HEK293 (cell line): Measurements from ENCODE around the gene ERCC2.

Experiments
- AEBP2 ChIP-seq: fragments of 450-650 bp; formaldehyde crosslinking; IDR thresholded peaks from 2 replicates; pipeline ENCODE4 v1.5.1; 2016; ENCODE audit warnings: missing biosample characterization, missing genetic modification characterization, borderline replicate concordance
- ELK4 ChIP-seq: IDR thresholded peaks from 2 replicates; pipeline ENCODE4 v1.6.1; 2011; ENCODE audit warnings: mild to moderate bottlenecking, low read depth, low read length, borderline replicate concordance
- GLI4 ChIP-seq: fragments of 450-650 bp; formaldehyde crosslinking; IDR thresholded peaks from 2 replicates; pipeline ENCODE4 v1.5.1; 2016; ENCODE audit warnings: missing biosample characterization, missing genetic modification characterization
- INSM2 ChIP-seq: fragments of 450-650 bp; formaldehyde crosslinking; IDR thresholded peaks from 2 replicates; pipeline ENCODE4 v1.5.1; 2016; ENCODE audit warnings: missing biosample characterization, missing genetic modification characterization
- KLF16 ChIP-seq: fragments of 450-650 bp; formaldehyde crosslinking; IDR thresholded peaks from 2 replicates; pipeline ENCODE4 v1.5.1; 2017; ENCODE audit warnings: missing biosample characterization, missing genetic modification characterization
- SP7 ChIP-seq: fragments of 450-650 bp; formaldehyde crosslinking; IDR thresholded peaks from 2 replicates; pipeline ENCODE4 v1.5.1; 2016; ENCODE audit warnings: missing biosample characterization, missing genetic modification characterization
- WT1 ChIP-seq: fragments of 450-650 bp; formaldehyde crosslinking; IDR thresholded peaks from 2 replicates; pipeline ENCODE4 v1.5.1; 2016; ENCODE audit warnings: missing biosample characterization, missing genetic modification characterization
- ZBTB10 ChIP-seq: fragments of 450-650 bp; formaldehyde crosslinking; IDR thresholded peaks from 2 replicates; pipeline ENCODE4 v1.5.1; 2016; ENCODE audit warnings: missing biosample characterization, missing genetic modification characterization
- ZEB2 ChIP-seq: fragments of 450-650 bp; formaldehyde crosslinking; IDR thresholded peaks from 2 replicates; pipeline ENCODE4 v1.5.1; 2016; ENCODE audit warnings: missing biosample characterization, missing genetic modification characterization
- ZNF112 ChIP-seq: fragments of 450-650 bp; formaldehyde crosslinking; IDR thresholded peaks from 2 replicates; pipeline ENCODE4 v1.5.0; 2017; ENCODE audit warnings: missing biosample characterization, missing genetic modification characterization
- ZNF2 ChIP-seq: fragments of 450-650 bp; formaldehyde crosslinking; IDR thresholded peaks from 2 replicates; pipeline ENCODE4 v1.5.1; 2016; ENCODE audit warnings: missing biosample characterization, missing genetic modification characterization
- ZNF248 ChIP-seq: fragments of 450-650 bp; formaldehyde crosslinking; IDR thresholded peaks from 2 replicates; pipeline ENCODE4 v1.5.1; 2017; ENCODE audit warnings: missing biosample characterization, missing genetic modification characterization
- ZNF280C ChIP-seq: fragments of 450-650 bp; formaldehyde crosslinking; IDR thresholded peaks from 2 replicates; pipeline ENCODE4 v1.5.1; 2016; ENCODE audit warnings: missing biosample characterization, missing genetic modification characterization
- ZNF311 ChIP-seq: fragments of 450-650 bp; formaldehyde crosslinking; IDR thresholded peaks from 2 replicates; pipeline ENCODE4 v1.5.1; 2017; ENCODE audit warnings: missing biosample characterization, missing genetic modification characterization, borderline replicate concordance
- ZNF544 ChIP-seq: fragments of 450-650 bp; formaldehyde crosslinking; IDR thresholded peaks from 2 replicates; pipeline ENCODE4 v1.5.0; 2017; ENCODE audit warnings: missing biosample characterization, missing genetic modification characterization
- ZNF555 ChIP-seq: fragments of 450-650 bp; formaldehyde crosslinking; conservative IDR thresholded peaks from 2 replicates; pipeline ENCODE4 v1.5.1; 2017; ENCODE audit warnings: missing biosample characterization, mild to moderate bottlenecking, missing genetic modification characterization, inconsistent platforms
- ZNF561 ChIP-seq: fragments of 450-650 bp; IDR thresholded peaks from 2 replicates; pipeline ENCODE4 v1.5.1; 2018; ENCODE audit warnings: missing biosample characterization, missing genetic modification characterization, borderline replicate concordance
- ZNF596 ChIP-seq: fragments of 450-650 bp; IDR thresholded peaks from 2 replicates; pipeline ENCODE4 v1.5.0; 2018; ENCODE audit warnings: missing biosample characterization, mild to moderate bottlenecking, missing genetic modification characterization, moderate library complexity
- ZNF707 ChIP-seq: fragments of 450-650 bp; formaldehyde crosslinking; IDR thresholded peaks from 2 replicates; pipeline ENCODE4 v1.5.1; 2016; ENCODE audit warnings: missing biosample characterization, missing genetic modification characterization
- ZNF837 ChIP-seq: fragments of 450-650 bp; formaldehyde crosslinking; IDR thresholded peaks from 2 replicates; pipeline ENCODE4 v1.5.1; 2016; ENCODE audit warnings: missing biosample characterization, missing genetic modification characterization

ERCC2 gene

GRCh38 chr19:45370410-45371204 is at the start of gene ERCC2 (continued):
- no peak for TF ChIP-seq ZNF596 (tag by site-specific recombination)
- TF ChIP-seq AEBP2 (tag by site-specific recombination) = no peak
- TF ChIP-seq SP7 (tag by site-specific recombination) = 0 out of 2 replicates have a peak, but pooled peaks have one; percentile 41
- no peak for TF ChIP-seq ZNF837
- TF ChIP-seq ZNF555 (tag by site-specific recombination) = no peak
- TF ChIP-seq ZNF707 (tag by site-specific recombination) = no peak
- no peak for TF ChIP-seq ZNF311 (tag by site-specific recombination)
- TF ChIP-seq ZNF2 (tag by site-specific recombination) = 0 out of 2 replicates have a peak, but pooled peaks have one; percentile 40
- TF ChIP-seq ZNF561 (tag by site-specific recombination) = no peak
- no peak for TF ChIP-seq KLF16 (tag by site-specific recombination)
- TF ChIP-seq WT1 (tag by site-specific recombination) = no peak
- no peak for TF ChIP-seq ELK4
- no peak for TF ChIP-seq ZBTB10
- 0 out of 2 replicates have a peak, but pooled peaks have one; percentile 45 for TF ChIP-seq GLI4 (tag by site-specific recombination)
- TF ChIP-seq ZNF248 = no peak
- TF ChIP-seq ZEB2 (tag by site-specific recombination) = 0 out of 2 replicates have a peak, but pooled peaks have one; percentile 21
- no peak for TF ChIP-seq ZNF544 (tag by site-specific recombination)
- TF ChIP-seq ZNF280C (tag by site-specific recombination) = no peak
- TF ChIP-seq INSM2 (tag by site-specific recombination) = no peak
- TF ChIP-seq ZNF112 (tag by site-specific recombination) = no peak
